ENCODE data around the gene PCF11. TPM values are rescaled to one million over a fixed set of nuclear protein-coding genes. Genes with fewer than 3 reads are reported as not detected.

Gene PCF11
- total and polyA plus RNA-seq, 2 of the 13 experiments (the other 11 are each of a cell fraction or from before 2014, with no cell fraction given), result 40.3 to 47.7 TPM

DNA sequence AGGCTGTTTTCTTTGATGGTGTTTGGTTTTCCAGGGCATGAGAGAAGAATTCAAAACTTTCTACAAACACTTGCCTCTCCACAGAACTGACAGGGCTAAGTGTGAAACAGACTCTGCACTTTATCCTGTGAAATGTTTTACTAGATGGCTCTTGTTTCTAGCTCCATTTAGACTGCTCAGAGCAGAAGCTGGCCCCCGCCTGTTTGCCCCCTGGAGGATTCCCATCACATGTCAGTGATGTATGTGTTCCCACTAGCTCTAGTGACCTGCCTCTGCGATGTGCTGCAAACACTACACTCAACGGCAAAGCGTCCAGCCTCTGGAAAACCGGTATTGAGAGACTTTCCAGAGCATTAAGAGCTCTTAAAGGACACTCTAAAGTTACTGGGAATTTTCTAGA, 41.4 kb upstream of the PCF11 start (continued):
- no peak for TF ChIP-seq RELA (CRISPR knock-in tag; IDR thresholded peaks at IDR 0.05)
- 0 out of 2 replicates have a peak, but pooled peaks have one; percentile 32 for TF ChIP-seq MEIS2 (CRISPR knock-in tag; IDR thresholded peaks at IDR 0.05)
- no peak for TF ChIP-seq JARID2 (CRISPR knock-in tag; IDR thresholded peaks at IDR 0.05; ENCODE audit: insufficient replicate concordance)
- TF ChIP-seq TBX2 (CRISPR knock-in tag; IDR thresholded peaks at IDR 0.05; ENCODE audit: borderline replicate concordance), result peak; percentile 17; the same call in 1 of the 2 replicates
- peak; percentile 24; the same call in 1 of the 2 replicates for TF ChIP-seq STAG1 (CRISPR knock-in tag; IDR thresholded peaks at IDR 0.05)
- TF ChIP-seq CTCF (CRISPR knock-in tag; IDR thresholded peaks at IDR 0.05), result peak; percentile 55
- TF ChIP-seq IRF2 (CRISPR knock-in tag; IDR thresholded peaks at IDR 0.05), result no peak
- TF ChIP-seq HHEX (CRISPR knock-in tag; IDR thresholded peaks at IDR 0.05), result no peak
- TF ChIP-seq MXI1 (IDR thresholded peaks at IDR 0.05; ENCODE audit: borderline replicate concordance, low read depth, low read length), result peak; percentile 34; the same call in 1 of the 3 replicates
- peak; percentile 54; the same call in 1 of the 2 replicates for TF ChIP-seq SALL1 (CRISPR knock-in tag; IDR thresholded peaks at IDR 0.05)
- TF ChIP-seq HNF4A (CRISPR knock-in tag; IDR thresholded peaks at IDR 0.05), result peak; percentile 50
- no peak for TF ChIP-seq ZSCAN29 (CRISPR knock-in tag; conservative IDR thresholded peaks at IDR 0.05)
- TF ChIP-seq, protein P1, sequence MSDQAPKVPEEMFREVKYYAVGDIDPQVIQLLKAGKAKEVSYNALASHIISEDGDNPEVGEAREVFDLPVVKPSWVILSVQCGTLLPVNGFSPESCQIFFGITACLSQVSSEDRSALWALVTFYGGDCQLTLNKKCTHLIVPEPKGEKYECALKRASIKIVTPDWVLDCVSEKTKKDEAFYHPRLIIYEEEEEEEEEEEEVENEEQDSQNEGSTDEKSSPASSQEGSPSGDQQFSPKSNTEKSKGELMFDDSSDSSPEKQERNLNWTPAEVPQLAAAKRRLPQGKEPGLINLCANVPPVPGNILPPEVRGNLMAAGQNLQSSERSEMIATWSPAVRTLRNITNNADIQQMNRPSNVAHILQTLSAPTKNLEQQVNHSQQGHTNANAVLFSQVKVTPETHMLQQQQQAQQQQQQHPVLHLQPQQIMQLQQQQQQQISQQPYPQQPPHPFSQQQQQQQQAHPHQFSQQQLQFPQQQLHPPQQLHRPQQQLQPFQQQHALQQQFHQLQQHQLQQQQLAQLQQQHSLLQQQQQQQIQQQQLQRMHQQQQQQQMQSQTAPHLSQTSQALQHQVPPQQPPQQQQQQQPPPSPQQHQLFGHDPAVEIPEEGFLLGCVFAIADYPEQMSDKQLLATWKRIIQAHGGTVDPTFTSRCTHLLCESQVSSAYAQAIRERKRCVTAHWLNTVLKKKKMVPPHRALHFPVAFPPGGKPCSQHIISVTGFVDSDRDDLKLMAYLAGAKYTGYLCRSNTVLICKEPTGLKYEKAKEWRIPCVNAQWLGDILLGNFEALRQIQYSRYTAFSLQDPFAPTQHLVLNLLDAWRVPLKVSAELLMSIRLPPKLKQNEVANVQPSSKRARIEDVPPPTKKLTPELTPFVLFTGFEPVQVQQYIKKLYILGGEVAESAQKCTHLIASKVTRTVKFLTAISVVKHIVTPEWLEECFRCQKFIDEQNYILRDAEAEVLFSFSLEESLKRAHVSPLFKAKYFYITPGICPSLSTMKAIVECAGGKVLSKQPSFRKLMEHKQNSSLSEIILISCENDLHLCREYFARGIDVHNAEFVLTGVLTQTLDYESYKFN (CRISPR knock-in tag; conservative IDR thresholded peaks at IDR 0.05), result peak; percentile 23; the same call in 1 of the 2 replicates
- TF ChIP-seq, protein P2, sequence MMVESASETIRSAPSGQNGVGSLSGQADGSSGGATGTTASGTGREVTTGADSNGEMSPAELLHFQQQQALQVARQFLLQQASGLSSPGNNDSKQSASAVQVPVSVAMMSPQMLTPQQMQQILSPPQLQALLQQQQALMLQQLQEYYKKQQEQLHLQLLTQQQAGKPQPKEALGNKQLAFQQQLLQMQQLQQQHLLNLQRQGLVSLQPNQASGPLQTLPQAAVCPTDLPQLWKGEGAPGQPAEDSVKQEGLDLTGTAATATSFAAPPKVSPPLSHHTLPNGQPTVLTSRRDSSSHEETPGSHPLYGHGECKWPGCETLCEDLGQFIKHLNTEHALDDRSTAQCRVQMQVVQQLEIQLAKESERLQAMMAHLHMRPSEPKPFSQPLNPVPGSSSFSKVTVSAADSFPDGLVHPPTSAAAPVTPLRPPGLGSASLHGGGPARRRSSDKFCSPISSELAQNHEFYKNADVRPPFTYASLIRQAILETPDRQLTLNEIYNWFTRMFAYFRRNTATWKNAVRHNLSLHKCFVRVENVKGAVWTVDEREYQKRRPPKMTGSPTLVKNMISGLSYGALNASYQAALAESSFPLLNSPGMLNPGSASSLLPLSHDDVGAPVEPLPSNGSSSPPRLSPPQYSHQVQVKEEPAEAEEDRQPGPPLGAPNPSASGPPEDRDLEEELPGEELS (CRISPR knock-in tag; IDR thresholded peaks at IDR 0.05), result peak; percentile 26; the same call in 1 of the 2 replicates
